GM12892 (cell line): ENCODE results near the gene LARGE1.

Source experiments
- POLR2A ChIP-seq: IDR thresholded peaks from 2 replicates; pipeline ENCODE4 v1.6.1; 2011; ENCODE audit warnings: low read depth, low read length, control low read depth
- POLR2AphosphoS5 ChIP-seq: IDR thresholded peaks from 2 replicates; pipeline ENCODE4 v1.6.1; 2011; ENCODE audit warnings: low read depth, low read length, control low read depth
- TAF1 ChIP-seq: IDR thresholded peaks from 2 replicates; pipeline ENCODE4 v1.6.1; 2011; ENCODE audit warnings: low read depth, mild to moderate bottlenecking, control low read depth, low read length, borderline replicate concordance

DNA sequence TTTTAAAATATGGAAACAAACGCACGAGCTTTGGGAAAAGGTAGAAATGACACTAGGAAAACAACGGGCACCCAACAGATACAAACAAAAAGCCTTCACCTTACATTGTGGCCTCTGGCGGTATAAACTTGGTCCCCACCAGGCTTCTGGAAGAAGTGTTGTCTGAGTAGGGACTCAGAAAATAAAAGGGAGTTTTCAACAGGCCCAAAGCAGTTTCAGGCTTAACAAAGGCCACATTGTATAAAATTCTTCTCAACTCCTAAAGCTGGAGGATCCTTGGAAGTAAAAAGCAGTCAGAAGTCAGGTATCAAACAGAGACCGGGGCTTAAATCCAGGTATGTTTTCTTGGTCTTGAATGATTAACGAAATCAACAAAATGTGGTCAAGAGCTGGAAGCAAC lies 61.0 kb downstream of the LARGE1 start:
- TF ChIP-seq POLR2AphosphoS5: no peak
- TF ChIP-seq POLR2A: no peak
- TF ChIP-seq TAF1: no peak
